ENCODE results near the gene TRDN.

GRCh38 chr6:123524781-123525180 lies 112.0 kb downstream of the TRDN start:
- TF ChIP-seq CTCF (IDR thresholded peaks at IDR 0.05; ENCODE audit: poor library complexity): no peak
- TF ChIP-seq EZH2 (IDR thresholded peaks at IDR 0.05; ENCODE audit: borderline replicate concordance): no peak
